Measurements from ENCODE around the gene ZNF57.
A peak's percentile ranks its signal among the peaks of the same experiment; 100 is the strongest.

DNA sequence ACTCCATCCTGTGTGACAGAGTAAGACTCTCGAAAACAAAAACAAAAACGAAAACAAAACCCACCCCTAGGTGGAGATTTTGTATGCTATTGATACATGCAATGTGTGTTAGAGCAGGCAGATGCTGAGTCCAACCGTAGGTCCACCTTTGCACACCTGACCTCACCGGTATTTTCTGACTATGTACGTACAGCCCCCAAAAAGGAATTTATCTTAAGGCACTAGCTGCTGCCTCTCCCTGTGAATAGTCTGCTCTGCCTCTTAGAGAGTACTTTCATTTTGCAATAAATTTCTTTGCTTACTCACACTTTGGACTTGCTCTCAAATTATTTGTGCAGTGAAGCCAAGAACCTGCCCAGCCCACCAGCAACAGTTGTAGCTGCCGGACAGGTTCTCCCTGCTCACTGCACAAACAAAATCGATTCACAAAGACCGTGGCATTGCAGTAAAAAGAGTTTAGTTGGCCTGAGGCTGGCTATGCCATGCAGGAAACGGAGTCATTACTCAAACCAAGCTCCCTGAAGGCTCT, 52.3 kb downstream of the ZNF57 start:
- TF ChIP-seq POLR2A (IDR thresholded peaks at IDR 0.05) = no peak
- peak in 1 of 3 donors; percentile 8 for TF ChIP-seq CTCF (IDR thresholded peaks at IDR 0.05)
